ENCODE data around the gene TPRG1L. TPM values are rescaled to one million over a fixed set of nuclear protein-coding genes. Genes with fewer than 3 reads are reported as not detected.
A peak's percentile ranks its signal among the peaks of the same experiment; 100 is the strongest.

Gene TPRG1L
- total and polyA plus RNA-seq, 4 donors: 24.1 to 46.6 (median 32.9) TPM

DNA sequence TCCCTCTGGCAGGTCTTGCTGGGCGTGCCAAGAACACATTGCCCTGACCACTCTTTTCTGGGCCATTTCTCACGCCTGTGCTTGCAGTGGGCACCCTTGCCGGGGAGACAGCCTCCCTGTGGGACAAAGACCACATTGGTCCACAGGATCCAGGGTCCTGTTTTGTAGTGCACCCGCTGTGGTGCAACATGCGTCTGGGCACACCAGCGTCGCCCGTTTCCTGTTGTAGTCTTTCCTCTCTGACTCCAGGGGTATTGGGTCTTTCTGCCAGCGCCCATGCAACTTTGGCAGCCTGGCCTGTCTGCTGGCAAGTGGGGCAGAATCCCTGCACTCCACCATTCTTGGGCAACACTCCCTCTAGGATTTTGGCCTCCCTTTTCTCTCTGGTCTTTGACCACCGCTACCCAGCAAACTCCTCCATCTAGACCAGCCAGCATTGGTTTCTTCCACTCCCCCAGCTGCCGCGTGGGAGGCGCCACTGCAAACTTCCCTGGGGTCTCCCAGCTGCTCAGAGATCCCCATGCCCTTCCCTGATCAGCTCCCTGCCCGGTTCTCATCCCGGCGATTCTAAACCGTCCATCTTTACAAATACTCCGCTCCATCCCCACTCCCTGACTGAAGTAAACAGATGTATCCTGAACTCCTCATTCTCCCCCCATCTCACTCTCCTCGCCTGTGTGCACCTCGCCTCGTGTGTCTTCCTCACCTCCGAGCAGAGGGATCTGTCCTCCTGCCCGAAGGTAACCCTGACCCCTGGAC, 1.2 kb upstream of the TPRG1L start:
- DNase-seq (no peak), ATAC-seq (ENCODE audit: insufficient read depth, low FRiP score) (no peak)
- Histone ChIP-seq H3K4me3 (peak overlapping the region; percentile 78), H3K27me3 (ENCODE audit: control insufficient read depth in 3 of 3, insufficient read depth in 3 of 3, low read length in 2 of 3) (no peaks in the 10 kb centered on the region), H3K4me1 (ENCODE audit: control insufficient read depth in 5 of 5, insufficient read depth in 5 of 5, low read length in 5 of 5) (peaks cover 6 to 30% (median 10%) of the 10 kb centered on the region in 5 donors), H3K9me3 (ENCODE audit: control insufficient read depth in 4 of 4, insufficient read depth in 3 of 4, low read length in 3 of 4) (no peaks in the 10 kb centered on the region), H3K9ac (ENCODE audit: insufficient read depth in 1 of 2, low read length in 2 of 2) (peak overlapping the region in 1 of 2 donors; percentile 70), H3K27ac (ENCODE audit: low read depth in 1 of 2, low read length in 1 of 2) (no peak overlapping the region), H3K36me3 (ENCODE audit: control insufficient read depth in 4 of 4, insufficient read depth in 4 of 4, low read length in 4 of 4) (peaks cover 4 to 14% (median 10%) of the 10 kb centered on the region in 4 donors)
- TF ChIP-seq, protein P1, sequence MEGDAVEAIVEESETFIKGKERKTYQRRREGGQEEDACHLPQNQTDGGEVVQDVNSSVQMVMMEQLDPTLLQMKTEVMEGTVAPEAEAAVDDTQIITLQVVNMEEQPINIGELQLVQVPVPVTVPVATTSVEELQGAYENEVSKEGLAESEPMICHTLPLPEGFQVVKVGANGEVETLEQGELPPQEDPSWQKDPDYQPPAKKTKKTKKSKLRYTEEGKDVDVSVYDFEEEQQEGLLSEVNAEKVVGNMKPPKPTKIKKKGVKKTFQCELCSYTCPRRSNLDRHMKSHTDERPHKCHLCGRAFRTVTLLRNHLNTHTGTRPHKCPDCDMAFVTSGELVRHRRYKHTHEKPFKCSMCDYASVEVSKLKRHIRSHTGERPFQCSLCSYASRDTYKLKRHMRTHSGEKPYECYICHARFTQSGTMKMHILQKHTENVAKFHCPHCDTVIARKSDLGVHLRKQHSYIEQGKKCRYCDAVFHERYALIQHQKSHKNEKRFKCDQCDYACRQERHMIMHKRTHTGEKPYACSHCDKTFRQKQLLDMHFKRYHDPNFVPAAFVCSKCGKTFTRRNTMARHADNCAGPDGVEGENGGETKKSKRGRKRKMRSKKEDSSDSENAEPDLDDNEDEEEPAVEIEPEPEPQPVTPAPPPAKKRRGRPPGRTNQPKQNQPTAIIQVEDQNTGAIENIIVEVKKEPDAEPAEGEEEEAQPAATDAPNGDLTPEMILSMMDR (IDR thresholded peaks at IDR 0.05; ENCODE audit: control extremely low read depth, extremely low read depth): no peak
- WGBS, 2 donors: 30 to 31% methylated on average over 23 of the region's 23 CpGs

DNA sequence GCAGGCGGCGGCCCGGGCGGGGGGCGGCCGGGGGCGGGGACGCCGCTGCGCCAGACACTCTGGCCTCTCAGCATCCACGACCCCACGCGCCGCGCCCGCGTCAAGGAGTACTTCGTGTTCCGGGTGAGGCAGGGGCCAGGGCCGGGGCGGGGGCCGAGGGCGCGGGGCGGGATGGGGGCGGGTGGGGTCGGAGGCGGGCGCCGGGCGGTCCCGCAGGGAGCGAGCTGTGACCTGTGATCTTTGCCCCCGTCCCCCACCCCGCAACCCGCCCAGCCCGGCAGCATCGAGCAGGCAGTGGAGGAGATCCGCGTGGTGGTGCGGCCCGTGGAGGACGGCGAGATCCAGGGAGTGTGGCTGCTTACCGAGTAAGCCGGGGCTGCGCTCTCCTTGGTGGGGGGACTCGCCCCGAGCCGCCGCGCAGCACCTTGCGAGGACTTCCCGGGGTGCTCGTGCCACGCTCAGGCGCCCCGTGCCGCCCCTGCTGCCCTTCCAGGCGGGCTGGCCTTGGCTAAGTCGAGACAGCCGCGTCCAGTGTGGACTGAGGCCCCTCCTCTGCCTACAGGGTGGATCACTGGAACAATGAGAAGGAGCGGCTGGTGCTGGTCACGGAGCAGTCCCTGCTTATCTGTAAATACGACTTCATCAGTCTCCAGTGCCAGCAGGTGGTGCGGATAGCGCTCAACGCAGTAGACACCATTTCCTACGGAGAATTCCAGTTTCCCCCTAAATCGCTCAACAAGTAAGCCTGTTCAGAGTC, 514 bp downstream of the TPRG1L start:
- Histone ChIP-seq H3K9me3 (ENCODE audit: control insufficient read depth in 4 of 4, insufficient read depth in 3 of 4, low read length in 3 of 4) (no peaks in the 10 kb centered on the region), H3K4me3 (peak overlapping the region; percentile 77), H3K9ac (ENCODE audit: insufficient read depth in 1 of 2, low read length in 2 of 2) (peak overlapping the region in 1 of 2 donors; percentile 19), H3K27me3 (ENCODE audit: control insufficient read depth in 3 of 3, insufficient read depth in 3 of 3, low read length in 2 of 3) (no peaks in the 10 kb centered on the region), H3K27ac (ENCODE audit: low read depth in 1 of 2, low read length in 1 of 2) (peak overlapping the region in 1 of 2 donors; percentile 73), H3K4me1 (ENCODE audit: control insufficient read depth in 5 of 5, insufficient read depth in 5 of 5, low read length in 5 of 5) (peaks cover 6 to 23% (median 7%) of the 10 kb centered on the region in 5 donors), H3K36me3 (ENCODE audit: control insufficient read depth in 4 of 4, insufficient read depth in 4 of 4, low read length in 4 of 4) (peaks cover 6 to 27% (median 17%) of the 10 kb centered on the region in 4 donors)
- no peak for ATAC-seq (ENCODE audit: insufficient read depth, low FRiP score)
- peak in 2 of 3 donors; percentile 47 to 55 for DNase-seq
- WGBS, 2 donors: 3 to 8% methylated on average over 30 to 71 of the region's 71 CpGs
- TF ChIP-seq, protein P1 (IDR thresholded peaks at IDR 0.05; ENCODE audit: control extremely low read depth, extremely low read depth): no peak

DNA sequence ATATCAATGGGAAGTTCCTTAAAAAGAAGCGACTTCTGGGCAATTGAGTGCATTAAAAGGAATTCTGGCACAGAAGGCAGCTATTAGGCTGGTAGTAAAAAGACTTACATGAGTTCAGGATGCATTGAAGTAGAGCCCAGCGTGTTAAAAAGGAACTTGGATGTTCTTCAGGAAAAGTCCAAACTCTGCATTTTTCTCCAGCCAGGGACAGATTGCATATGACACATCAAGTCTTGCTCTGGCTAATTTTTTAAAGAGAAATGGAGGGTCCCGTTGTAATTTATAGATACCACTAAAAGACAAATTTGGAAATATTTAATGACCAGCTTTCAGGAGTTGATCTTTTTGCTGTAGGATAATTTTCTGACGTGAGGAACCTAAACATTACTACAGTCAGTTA, 1.2 kb downstream of the TPRG1L start:
- TF ChIP-seq, protein P1 (IDR thresholded peaks at IDR 0.05; ENCODE audit: control extremely low read depth, extremely low read depth): no peak
- whole genome bisulfite sequencing, 2 donors: 86 to 90% methylated on average over 4 of the region's 4 CpGs
- no peak overlapping the region for H3K4me3 ChIP-seq
- no peaks in the 10 kb centered on the region for H3K9me3 ChIP-seq (ENCODE audit: control insufficient read depth in 4 of 4, insufficient read depth in 3 of 4, low read length in 3 of 4)
- peaks cover 11 to 31% (median 17%) of the 10 kb centered on the region in 4 donors for H3K36me3 ChIP-seq (ENCODE audit: control insufficient read depth in 4 of 4, insufficient read depth in 4 of 4, low read length in 4 of 4)
- peaks cover 6 to 23% (median 7%) of the 10 kb centered on the region in 5 donors for H3K4me1 ChIP-seq (ENCODE audit: control insufficient read depth in 5 of 5, insufficient read depth in 5 of 5, low read length in 5 of 5)
- no peak overlapping the region for H3K9ac ChIP-seq (ENCODE audit: insufficient read depth in 1 of 2, low read length in 2 of 2)
- DNase-seq: no peak
- H3K27ac ChIP-seq (ENCODE audit: low read depth in 1 of 2, low read length in 1 of 2): no peak overlapping the region
- ATAC-seq (ENCODE audit: insufficient read depth, low FRiP score): no peak
- H3K27me3 ChIP-seq (ENCODE audit: control insufficient read depth in 3 of 3, insufficient read depth in 3 of 3, low read length in 2 of 3): no peaks in the 10 kb centered on the region
